Progenitor cell of endocrine pancreas (in vitro differentiated cells): ENCODE data around the gene MMP13. TPM values are rescaled to one million over a fixed set of nuclear protein-coding genes. Genes with fewer than 3 reads are reported as not detected.

Experiments
- DNase-seq: peaks from one replicate; pipeline ENCODE4 v3.0.0; 2021; ENCODE audit warnings: low spot score; ENCODE audit not compliant: unreplicated experiment
- H3K27ac Mint-ChIP-seq: 2 replicates; pipeline ENCODE4 v1.8.0; 2021; ENCODE audit warnings: mild to moderate bottlenecking, moderate library complexity, mixed read lengths
- H3K27me3 Mint-ChIP-seq: 2 replicates; pipeline ENCODE4 v1.8.0; 2021; ENCODE audit warnings: mixed read lengths
- H3K36me3 Mint-ChIP-seq: 2 replicates; pipeline ENCODE4 v1.8.0; 2022; ENCODE audit warnings: mixed read lengths; ENCODE audit not compliant: insufficient read depth
- H3K4me1 Mint-ChIP-seq: 2 replicates; pipeline ENCODE4 v1.8.0; 2021; ENCODE audit warnings: low read depth, mixed read lengths
- H3K4me3 Mint-ChIP-seq: 2 replicates; pipeline ENCODE4 v1.8.0; 2021; ENCODE audit warnings: low read depth, mild to moderate bottlenecking, moderate library complexity, mixed read lengths
- H3K9me3 Mint-ChIP-seq: 2 replicates; pipeline ENCODE4 v1.8.0; 2021; ENCODE audit warnings: low read depth, mixed read lengths
- total RNA-seq: library from RNA; stranded (reverse); gene quantifications from 2 replicates; pipeline ENCODE4 v1.2.1, GENCODE V29; 2021
- TF ChIP-seq, protein P1 (sequence below): fragments of 200-600 bp; sonication (generic); IDR thresholded peaks from one replicate; pipeline ENCODE4 v1.5.0; 2021; ENCODE audit warnings: antibody characterized with exemption, mild to moderate bottlenecking; ENCODE audit not compliant: unreplicated experiment

MMP13 gene
- total RNA-seq, 1 donor from 2014 or later, result not detected

DNA sequence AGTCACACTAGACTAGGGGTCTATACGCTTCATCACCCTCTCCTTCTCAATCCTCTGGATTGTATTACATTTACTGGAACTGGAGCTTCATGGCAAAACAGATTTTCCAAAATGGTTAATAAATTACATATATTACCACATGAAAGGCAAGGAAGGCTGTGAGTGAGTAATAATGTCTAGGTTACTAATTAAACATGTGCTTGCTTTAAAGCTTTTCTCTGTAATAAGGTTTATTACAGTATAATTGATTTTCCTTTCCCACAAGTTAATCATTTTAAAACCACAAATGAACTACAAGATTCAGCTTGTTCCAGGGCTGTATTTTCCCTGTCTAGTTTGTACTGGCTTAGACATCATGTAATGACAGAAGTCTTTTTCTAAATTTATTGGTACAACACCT lies 25.6 kb downstream of the MMP13 start:
- H3K4me1 Mint-ChIP-seq, result no peaks in the 10 kb centered on the region
- TF ChIP-seq, protein P1, sequence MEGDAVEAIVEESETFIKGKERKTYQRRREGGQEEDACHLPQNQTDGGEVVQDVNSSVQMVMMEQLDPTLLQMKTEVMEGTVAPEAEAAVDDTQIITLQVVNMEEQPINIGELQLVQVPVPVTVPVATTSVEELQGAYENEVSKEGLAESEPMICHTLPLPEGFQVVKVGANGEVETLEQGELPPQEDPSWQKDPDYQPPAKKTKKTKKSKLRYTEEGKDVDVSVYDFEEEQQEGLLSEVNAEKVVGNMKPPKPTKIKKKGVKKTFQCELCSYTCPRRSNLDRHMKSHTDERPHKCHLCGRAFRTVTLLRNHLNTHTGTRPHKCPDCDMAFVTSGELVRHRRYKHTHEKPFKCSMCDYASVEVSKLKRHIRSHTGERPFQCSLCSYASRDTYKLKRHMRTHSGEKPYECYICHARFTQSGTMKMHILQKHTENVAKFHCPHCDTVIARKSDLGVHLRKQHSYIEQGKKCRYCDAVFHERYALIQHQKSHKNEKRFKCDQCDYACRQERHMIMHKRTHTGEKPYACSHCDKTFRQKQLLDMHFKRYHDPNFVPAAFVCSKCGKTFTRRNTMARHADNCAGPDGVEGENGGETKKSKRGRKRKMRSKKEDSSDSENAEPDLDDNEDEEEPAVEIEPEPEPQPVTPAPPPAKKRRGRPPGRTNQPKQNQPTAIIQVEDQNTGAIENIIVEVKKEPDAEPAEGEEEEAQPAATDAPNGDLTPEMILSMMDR, result no peak
- no peak overlapping the region for H3K27ac Mint-ChIP-seq
- peaks cover 5% of the 10 kb centered on the region for H3K27me3 Mint-ChIP-seq
- H3K4me3 Mint-ChIP-seq, result no peak overlapping the region
- no peaks in the 10 kb centered on the region for H3K9me3 Mint-ChIP-seq
- DNase-seq, result no peak
- no peaks in the 10 kb centered on the region for H3K36me3 Mint-ChIP-seq

DNA sequence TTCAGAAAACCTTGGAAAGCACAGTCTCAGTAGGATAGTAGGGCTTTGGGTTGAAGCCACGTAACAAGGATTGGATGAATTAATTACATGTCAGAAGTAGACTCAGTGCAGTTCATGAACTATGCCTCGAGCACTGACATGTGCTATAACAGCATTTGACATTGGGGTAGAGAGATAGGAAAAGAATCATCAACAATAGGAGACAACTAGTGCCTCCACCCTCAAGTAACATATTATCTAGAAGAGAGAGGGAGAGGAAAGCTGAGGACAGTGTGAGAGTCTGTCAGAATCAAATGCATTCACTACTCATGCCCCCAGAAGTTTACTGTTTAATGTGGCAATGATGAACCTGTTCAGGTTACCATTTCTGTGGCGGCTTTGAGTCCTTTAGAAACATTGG lies 26.4 kb downstream of the MMP13 start:
- Mint-ChIP-seq H3K36me3 (no peaks in the 10 kb centered on the region), H3K9me3 (no peaks in the 10 kb centered on the region), H3K27me3 (peaks cover 5% of the 10 kb centered on the region), H3K4me1 (peaks cover 5% of the 10 kb centered on the region), H3K4me3 (no peak overlapping the region), H3K27ac (no peak overlapping the region)
- TF ChIP-seq, protein P1, result no peak
- DNase-seq, result no peak

DNA sequence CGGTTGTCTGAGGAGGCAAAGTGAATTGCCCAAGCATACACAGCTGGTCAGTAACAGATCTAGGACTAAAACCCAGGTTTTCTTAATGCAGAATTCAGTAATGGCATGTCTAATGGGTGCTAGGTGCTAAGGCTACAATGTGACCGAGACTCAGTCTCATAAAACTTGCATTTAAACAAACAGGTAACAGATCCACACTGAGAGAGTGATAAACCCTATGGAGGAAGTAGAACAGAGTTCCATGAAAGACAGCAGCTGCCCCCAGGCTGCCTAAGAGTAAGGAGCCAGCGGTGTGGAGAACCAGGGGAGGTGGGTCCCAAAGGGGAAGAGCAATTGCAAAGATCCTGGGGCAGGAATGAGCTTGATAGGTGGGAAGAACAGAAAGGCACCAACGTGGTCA lies 27.3 kb downstream of the MMP13 start:
- H3K27ac Mint-ChIP-seq, result no peak overlapping the region
- TF ChIP-seq, protein P1, result no peak

DNA sequence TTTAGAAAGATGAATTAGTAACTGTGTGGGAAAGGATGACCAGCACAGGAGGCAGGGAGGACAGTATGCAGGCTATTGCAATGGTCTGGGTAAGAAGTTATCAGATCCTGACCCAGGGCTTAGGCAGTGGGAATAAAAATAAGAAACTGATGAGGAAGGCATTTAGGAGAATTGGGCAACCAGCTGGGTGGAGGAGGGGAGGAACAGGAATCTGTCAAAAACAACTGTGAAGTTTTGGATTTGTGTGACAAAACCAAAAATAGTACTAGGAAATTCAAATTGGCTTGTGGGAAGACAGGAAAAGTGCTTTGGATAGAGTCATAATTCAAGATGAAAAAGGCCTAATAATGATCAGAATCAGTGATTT lies 27.9 kb downstream of the MMP13 start:
- Mint-ChIP-seq H3K36me3 (no peaks in the 10 kb centered on the region), H3K4me1 (peaks cover 6% of the 10 kb centered on the region), H3K4me3 (no peak overlapping the region), H3K27me3 (peaks cover 5% of the 10 kb centered on the region), H3K9me3 (no peaks in the 10 kb centered on the region), H3K27ac (no peak overlapping the region)
- no peak for DNase-seq
- TF ChIP-seq, protein P1, result no peak

More for the DNA sequence above, 27.3 kb downstream of the MMP13 start:
- H3K36me3 Mint-ChIP-seq, result no peaks in the 10 kb centered on the region
- H3K4me3 Mint-ChIP-seq, result no peak overlapping the region
- H3K9me3 Mint-ChIP-seq, result no peaks in the 10 kb centered on the region
- H3K4me1 Mint-ChIP-seq, result peaks cover 6% of the 10 kb centered on the region
- no peak for DNase-seq
- H3K27me3 Mint-ChIP-seq, result peaks cover 5% of the 10 kb centered on the region

DNA sequence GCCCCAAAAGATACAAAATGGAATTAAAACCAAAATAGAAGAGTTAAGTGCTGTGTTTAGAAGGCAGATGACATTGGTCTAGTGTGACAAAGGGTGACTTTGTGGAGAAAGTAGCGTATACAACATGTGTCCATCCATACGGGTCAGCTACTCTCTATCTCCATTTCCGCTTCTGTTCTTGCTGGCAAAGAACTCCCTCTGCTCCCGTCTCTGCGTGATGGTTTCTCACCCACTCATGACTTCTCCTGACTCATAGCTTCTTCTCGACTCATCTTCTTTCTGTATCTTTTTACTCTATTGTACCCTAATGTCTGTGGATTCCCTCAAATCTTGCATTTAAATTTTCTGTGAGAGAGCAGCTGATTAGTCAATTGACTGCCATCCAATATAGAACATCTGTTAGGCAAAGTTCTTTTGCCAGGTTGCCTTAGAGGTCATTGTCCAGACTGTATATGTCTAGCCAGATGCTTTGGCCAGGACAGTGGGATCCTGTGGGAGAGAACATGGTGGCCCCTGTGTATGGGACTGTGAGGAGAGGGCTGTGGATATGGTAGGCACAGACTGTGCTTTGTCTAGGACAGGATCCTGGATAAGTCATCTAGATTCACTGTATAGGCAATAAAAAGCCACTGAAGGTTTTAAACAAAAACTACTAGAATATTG lies 28.4 kb downstream of the MMP13 start:
- TF ChIP-seq, protein P1, result no peak
- DNase-seq, result no peak

More for the DNA sequence above, 28.4 kb downstream of the MMP13 start:
- Mint-ChIP-seq H3K4me1 (peaks cover 6% of the 10 kb centered on the region), H3K27ac (no peak overlapping the region), H3K27me3 (peaks cover 5% of the 10 kb centered on the region), H3K36me3 (no peaks in the 10 kb centered on the region), H3K9me3 (no peaks in the 10 kb centered on the region), H3K4me3 (no peak overlapping the region)
